HCT116 (cell line): ENCODE results near the gene KCTD14. TPM values are rescaled to one million over a fixed set of nuclear protein-coding genes. Genes with fewer than 3 reads are reported as not detected.

Experiments used
- ATAC-seq: fragments of 200-7000 bp; cut with Tn5 transposase; 2 replicates; pipeline ENCODE4 v1.9.1; 2020; ENCODE audit warnings: mild to moderate bottlenecking, moderate library complexity
- BruUV-seq: library from RNA; stranded (reverse); fragments of 400-500 nt; replicated peaks from 2 replicates; lab custom pipeline; 2021; lab: Mats Ljungman, UMichigan
- CTCF ChIA-PET: fragments of 300-600 bp; sonication (Branson Sonifier 250); formaldehyde crosslinking; loops from one replicate; lab custom pipeline; 2021; ENCODE audit warnings: antibody characterized with exemption; lab: Charles Lee
- POLR2A ChIA-PET: fragments of 300-600, 350-600 bp; sonication (Branson Sonifier 250); formaldehyde crosslinking; loops from one replicate; lab custom pipeline; 2021; ENCODE audit warnings: antibody characterized with exemption; lab: Charles Lee
- RAD21 ChIA-PET, 2 experiments: fragments of 300-600 bp; sonication (Branson Sonifier 250); formaldehyde crosslinking; loops; one replicate each; lab custom pipeline; 2023; ENCODE audit warnings: low total read pairs in 2 of 2; ENCODE audit not compliant: uncharacterized antibody in 2 of 2, unreplicated experiment in 2 of 2, low non-redundant PET in 1 of 2; lab: Charles Lee
- DNase-seq: peaks from one replicate; pipeline ENCODE4 v3.0.0-alpha.2; 2010; ENCODE audit warnings: low read depth, low spot score
- H2AFZ ChIP-seq: fragments of 200-600 bp; shearing (Covaris generic), sonication (generic); 2 replicates; pipeline ENCODE4 v1.6.1; 2017; ENCODE audit warnings: low read depth, mixed run types, mixed read lengths, antibody characterized with exemption, low read length; ENCODE audit not compliant: poor library complexity, severe bottlenecking
- H3K27ac ChIP-seq: 2 replicates; pipeline ENCODE4 v1.5.1; 2012; ENCODE audit warnings: low read depth, low read length
- H3K27me3 ChIP-seq: fragments of 200-600 bp; sonication (generic); 2 replicates; pipeline ENCODE4 v1.6.1; 2016; ENCODE audit warnings: mixed run types, low read length, mixed read lengths; ENCODE audit not compliant: insufficient read depth
- H3K36me3 ChIP-seq, 2 experiments: fragments of 200-500 bp in 1 of 2; fragments of 200-600 bp in 1 of 2; sonication (Bioruptor generic) in 1 of 2; sonication (generic) in 1 of 2; 2 replicates each; pipeline versions ENCODE4 v1.5.1 to v1.6.1; 2014 to 2016; ENCODE audit warnings: low read length in 2 of 2, inconsistent platforms in 1 of 2, mixed read lengths in 1 of 2, mixed run types in 1 of 2; ENCODE audit not compliant: insufficient read depth in 2 of 2, control insufficient read depth in 1 of 2
- H3K4me1 ChIP-seq, 2 experiments: fragments of 200-600 bp in 1 of 2; sonication (generic) in 1 of 2; 2 replicates each; pipeline versions ENCODE4 v1.5.1 to v1.6.1; 2012 to 2017; ENCODE audit warnings: low read length in 2 of 2, inconsistent platforms in 1 of 2, mild to moderate bottlenecking in 1 of 2, mixed read lengths in 1 of 2, mixed run types in 1 of 2, moderate library complexity in 1 of 2; ENCODE audit not compliant: insufficient read depth in 2 of 2, control insufficient read depth in 1 of 2
- H3K4me2 ChIP-seq: fragments of 200-600 bp; sonication (generic); 2 replicates; pipeline ENCODE4 v1.6.1; 2017; ENCODE audit warnings: mixed run types, low read length, mixed read lengths
- H3K4me3 ChIP-seq, 2 experiments: fragments of 200-600 bp in 1 of 2; sonication (generic) in 1 of 2; replicated peaks in 1 of 2; 2 replicates each; pipeline ENCODE4 v1.5.1; 2011 to 2016; ENCODE audit warnings: low read length in 2 of 2, control low read depth in 1 of 2, low read depth in 1 of 2, mild to moderate bottlenecking in 1 of 2, mixed read lengths in 1 of 2, mixed run types in 1 of 2
- H3K79me2 ChIP-seq: fragments of 200-600 bp; sonication (generic); 2 replicates; pipeline ENCODE4 v1.6.1; 2017; ENCODE audit warnings: mild to moderate bottlenecking, mixed run types, low read length, moderate library complexity, mixed read lengths; ENCODE audit not compliant: insufficient read depth
- H3K9ac ChIP-seq: fragments of 200-600 bp; sonication (generic); 2 replicates; pipeline ENCODE4 v1.6.1; 2016; ENCODE audit warnings: low read length, mixed read lengths
- H3K9me2 ChIP-seq: fragments of 200-600 bp; sonication (generic), shearing (Covaris generic); 2 replicates; pipeline ENCODE4 v1.6.1; 2017; ENCODE audit warnings: mixed run types, mild to moderate bottlenecking, moderate library complexity; ENCODE audit not compliant: insufficient read depth
- H3K9me3 ChIP-seq, 2 experiments: fragments of 200-500 bp in 1 of 2; fragments of 200-600 bp in 1 of 2; sonication (Bioruptor generic) in 1 of 2; sonication (generic) in 1 of 2; 2 replicates each; pipeline ENCODE4 v1.6.1; 2014 to 2017; ENCODE audit warnings: low read length in 2 of 2, mixed read lengths in 2 of 2, inconsistent platforms in 1 of 2, low read depth in 1 of 2, mild to moderate bottlenecking in 1 of 2, mixed run types in 1 of 2, moderate library complexity in 1 of 2; ENCODE audit not compliant: control insufficient read depth in 1 of 2, insufficient read depth in 1 of 2
- H4K20me1 ChIP-seq: fragments of 200-600 bp; sonication (generic), shearing (Covaris generic); 2 replicates; pipeline ENCODE4 v1.6.1; 2017; ENCODE audit warnings: mixed run types, mild to moderate bottlenecking, moderate library complexity; ENCODE audit not compliant: insufficient read depth
- CBX3 ChIP-seq: IDR thresholded peaks from 2 replicates; pipeline ENCODE4 v1.6.1; 2012; ENCODE audit warnings: low read depth
- CEBPB ChIP-seq: IDR thresholded peaks from 2 replicates; pipeline ENCODE4 v1.6.1; 2012; ENCODE audit warnings: low read depth
- ELF1 ChIP-seq: IDR thresholded peaks from 2 replicates; pipeline ENCODE4 v1.6.1; 2012; ENCODE audit warnings: low read depth, borderline replicate concordance
- EZH2 ChIP-seq: fragments of 200-600 bp; sonication (generic); IDR thresholded peaks from 2 replicates; pipeline ENCODE4 v1.6.1; 2017; ENCODE audit warnings: antibody characterized with exemption, mixed run types
- FOSL1 ChIP-seq: IDR thresholded peaks from 2 replicates; pipeline ENCODE4 v1.6.1; 2012; ENCODE audit warnings: low read depth
- JUND ChIP-seq: IDR thresholded peaks from 2 replicates; pipeline ENCODE4 v1.6.1; 2012
- MAX ChIP-seq: IDR thresholded peaks from 2 replicates; pipeline ENCODE4 v1.6.1; 2012
- POLR2A ChIP-seq: IDR thresholded peaks from 2 replicates; pipeline ENCODE4 v1.7.0; 2011; ENCODE audit warnings: borderline replicate concordance; ENCODE audit not compliant: insufficient read depth, insufficient read length; ENCODE audit errors: extremely low read depth
- POLR2AphosphoS5 ChIP-seq: IDR thresholded peaks from 2 replicates; pipeline ENCODE4 v1.6.1; 2011; ENCODE audit warnings: mild to moderate bottlenecking, low read depth, low read length, moderate library complexity
- SP1 ChIP-seq: IDR thresholded peaks from 2 replicates; pipeline ENCODE4 v1.6.1; 2012; ENCODE audit warnings: low read depth
- SRF ChIP-seq: IDR thresholded peaks from 2 replicates; pipeline ENCODE4 v1.6.1; 2012; ENCODE audit warnings: low read depth
- TCF7L2 ChIP-seq: IDR thresholded peaks from 2 replicates; pipeline ENCODE4 v1.7.0; 2011; ENCODE audit warnings: borderline replicate concordance, inconsistent platforms; ENCODE audit not compliant: insufficient read depth, insufficient read length; ENCODE audit errors: extremely low read depth
- YY1 ChIP-seq: IDR thresholded peaks from 2 replicates; pipeline ENCODE4 v1.6.1; 2011; ENCODE audit warnings: low read length, low read depth, moderate library complexity, mild to moderate bottlenecking; ENCODE audit not compliant: insufficient replicate concordance; ENCODE audit errors: extremely low read depth
- ZNF274 ChIP-seq: fragments of 200-500 bp; sonication (Bioruptor generic); IDR thresholded peaks from 2 replicates; pipeline ENCODE4 v1.6.1; 2014; ENCODE audit warnings: mild to moderate bottlenecking, low read depth, low read length, inconsistent platforms
- intact Hi-C: fragments of 100-400 bp; cut with micrococcal nuclease; formaldehyde crosslinking; loops from 2 replicates; pipeline ENCODE4 v1.10.0; 2022
- total RNA-seq: library from RNA; stranded (reverse); gene quantifications from one replicate; pipeline ENCODE4 v1.2.1, GENCODE V29; 2021; ENCODE audit not compliant: unreplicated experiment
- TF ChIP-seq, protein P1 (sequence below): IDR thresholded peaks from 2 replicates; pipeline ENCODE4 v1.6.1; 2012

The KCTD14 gene
- total RNA-seq, 1 experiment from 2014 or later, result 15.2 TPM

GRCh38 chr11:78039919-78040671 is 17.0 kb upstream of the KCTD14 start:
- Histone ChIP-seq H3K9me2 (no peaks in the 10 kb centered on the region), H3K36me3 (no peaks in the 10 kb centered on the region), H3K4me3 (peak overlapping the region; percentile 28 to 48), H3K27me3 (no peaks in the 10 kb centered on the region), H3K79me2 (no peaks in the 10 kb centered on the region), H3K4me2 (peak overlapping the region; percentile 78), H3K9me3 (no peaks in the 10 kb centered on the region), H4K20me1 (no peaks in the 10 kb centered on the region), H2AFZ (peak overlapping the region; percentile 86), H3K4me1 (peaks cover 33 to 48% of the 10 kb centered on the region in 2 experiments)
- RAD21 ChIA-PET, result no interaction called here
- CTCF ChIA-PET, result interaction anchor here (0.9 kb wide), 1 partner anchor 8 kb away, joined by 3 read pairs; no protein-coding TSS in a partner anchor
- peak; percentile 57 for ATAC-seq
- intact Hi-C loops, result no loop called here
- DNase-seq, result no peak
- BruUV-seq, result TSS peak; percentile 67
- TF ChIP-seq FOSL1 (0 out of 2 replicates have a peak, but pooled peaks have one; percentile 40), TCF7L2 (peak; percentile 23), CBX3 (0 out of 2 replicates have a peak, but pooled peaks have one; percentile 16), POLR2A (no peak), YY1 (peak; percentile 68), CEBPB (no peak), EZH2 (no peak), JUND (peak; percentile 17; the same call in 1 of the 2 replicates), POLR2AphosphoS5 (peak; percentile 62), SP1 (peak; percentile 60), SRF (no peak), MAX (peak; percentile 9; the same call in 1 of the 2 replicates), ELF1 (no peak; the same call in 1 of the 2 replicates), ZNF274 (no peak)
- TF ChIP-seq, protein P1, sequence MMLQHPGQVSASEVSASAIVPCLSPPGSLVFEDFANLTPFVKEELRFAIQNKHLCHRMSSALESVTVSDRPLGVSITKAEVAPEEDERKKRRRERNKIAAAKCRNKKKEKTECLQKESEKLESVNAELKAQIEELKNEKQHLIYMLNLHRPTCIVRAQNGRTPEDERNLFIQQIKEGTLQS, result no peak
- TF ChIP-seq, all 23 proteins: peak for 8
- Histone ChIP-seq H3K9ac (peak overlapping the region; percentile 54), H3K27ac (peak overlapping the region; percentile 85)
- POLR2A ChIA-PET, result interaction anchor here (0.6 to 2.6 kb wide), 3 partner anchors 9 to 1148 kb away, joined by 3 to 14 read pairs (median 13); partner anchors contain the start of gene INTS4
